ENCODE measurements around the gene MEGF9. TPM values are rescaled to one million over a fixed set of nuclear protein-coding genes. Genes with fewer than 3 reads are reported as not detected.

Gene MEGF9
- total RNA-seq, 1 donor from 2014 or later = 9.0 TPM

GRCh38 chr9:120757026-120757913, 43.0 kb upstream of the MEGF9 start:
- CTCF ChIA-PET = interaction anchor here (0.8 to 7.5 kb wide), 7 partner anchors 137 to 559 kb away, joined by 3 to 135 read pairs (median 13); no protein-coding TSS in a partner anchor
- TF ChIP-seq CTCF (IDR thresholded peaks at IDR 0.05) = no peak
- Mint-ChIP-seq H3K9me3 (no peaks in the 10 kb centered on the region), H3K36me3 (ENCODE audit: low read depth) (peaks cover 29% of the 10 kb centered on the region), H3K27me3 (no peaks in the 10 kb centered on the region), H3K4me1 (peaks cover 24% of the 10 kb centered on the region), H3K27ac (peak overlapping the region; percentile 73), H3K4me3 (no peak overlapping the region)
- POLR2A ChIA-PET = no interaction called here
- intact Hi-C loops (cut with micrococcal nuclease) = loop anchor here (1.0 to 5.0 kb wide), 5 partner anchors 36 to 740 kb away; partner anchors contain the start of genes FBXW2 and GGTA1
- DNase-seq (no peak), ATAC-seq (ENCODE audit: low read depth) (peak; percentile 31)

DNA sequence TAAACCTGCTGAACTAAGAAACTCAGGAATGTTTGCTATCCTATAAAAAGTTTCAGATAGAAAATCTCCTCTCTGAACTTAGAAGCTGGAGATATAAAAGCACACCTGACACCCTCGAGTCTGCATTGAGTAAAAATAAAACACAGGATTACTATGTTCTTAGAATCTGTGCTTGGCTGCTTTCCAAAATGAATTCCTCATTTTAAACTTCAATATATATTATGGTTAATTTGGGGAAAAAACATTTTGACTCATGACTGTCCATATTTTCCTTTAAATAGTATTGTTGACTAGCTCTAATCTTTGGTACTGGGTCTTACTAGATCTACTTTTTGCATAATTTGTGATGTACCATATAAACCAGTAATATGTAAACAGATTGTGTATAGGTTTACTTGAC, 42.3 kb upstream of the MEGF9 start:
- no peak for TF ChIP-seq CTCF (IDR thresholded peaks at IDR 0.05)
- no peak for DNase-seq
- ChIA-PET CTCF (interaction anchor here (0.8 to 7.5 kb wide), 18 partner anchors 11 to 647 kb away, joined by 3 to 135 read pairs (median 4); no protein-coding TSS in a partner anchor), POLR2A (interaction anchor here (1.2 kb wide), 1 partner anchor 315 kb away, joined by 3 read pairs; no protein-coding TSS in a partner anchor)
- Mint-ChIP-seq H3K9me3 (no peaks in the 10 kb centered on the region), H3K27ac (no peak overlapping the region), H3K36me3 (ENCODE audit: low read depth) (peaks cover 24% of the 10 kb centered on the region), H3K4me1 (peaks cover 24% of the 10 kb centered on the region), H3K4me3 (no peak overlapping the region), H3K27me3 (no peaks in the 10 kb centered on the region)
- intact Hi-C loops (cut with micrococcal nuclease) = loop anchor here (1.0 to 5.0 kb wide), 5 partner anchors 224 to 741 kb away; partner anchors contain the start of gene GGTA1
- ATAC-seq (ENCODE audit: low read depth) = no peak

DNA sequence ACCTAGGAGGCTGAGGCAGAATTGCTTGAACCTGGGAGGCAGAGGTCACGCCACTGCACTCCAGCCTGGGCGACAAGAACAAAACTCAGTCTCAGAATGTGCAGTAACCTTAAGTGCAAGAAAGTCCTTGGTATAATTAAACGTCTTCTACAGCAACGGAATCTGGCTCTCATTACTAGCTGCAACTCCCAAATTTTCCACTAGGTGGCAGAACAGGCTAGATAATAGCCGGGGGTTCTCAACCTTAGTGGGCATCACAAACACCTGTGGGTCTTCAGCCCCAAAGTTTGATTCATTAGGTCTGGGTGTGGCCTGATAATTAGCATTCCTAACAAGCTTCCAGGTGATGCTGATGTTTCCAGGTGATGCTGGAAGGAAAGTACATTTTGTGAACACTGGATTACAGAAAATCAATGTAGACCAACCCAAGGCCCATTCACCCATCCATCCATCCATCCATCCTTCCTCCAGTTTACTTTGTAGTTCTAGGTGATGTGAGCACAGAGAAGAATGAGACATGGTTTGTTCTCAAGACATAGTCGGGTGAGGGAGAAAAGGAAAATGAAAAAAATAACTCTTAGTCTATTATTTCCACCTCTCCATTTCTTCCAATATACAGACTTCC, 41.7 kb upstream of the MEGF9 start:
- Mint-ChIP-seq H3K27me3 (no peaks in the 10 kb centered on the region), H3K9me3 (no peaks in the 10 kb centered on the region), H3K27ac (no peak overlapping the region), H3K36me3 (ENCODE audit: low read depth) (peaks cover 18% of the 10 kb centered on the region), H3K4me1 (peaks cover 24% of the 10 kb centered on the region), H3K4me3 (no peak overlapping the region)
- intact Hi-C loops (cut with micrococcal nuclease) = loop anchor here (1.0 to 5.0 kb wide), 9 partner anchors 137 to 741 kb away; partner anchors contain the start of gene GGTA1
- CTCF ChIA-PET = interaction anchor here (0.6 to 7.5 kb wide), 26 partner anchors 10 to 648 kb away, joined by 3 to 135 read pairs (median 4); no protein-coding TSS in a partner anchor
- ATAC-seq (ENCODE audit: low read depth) (peak; percentile 85), DNase-seq (peak; percentile 26)
- POLR2A ChIA-PET = interaction anchor here (0.8 to 1.2 kb wide), 4 partner anchors 37 to 452 kb away, joined by 3 to 5 read pairs (median 3); partner anchors contain the start of gene FBXW2
- TF ChIP-seq CTCF (IDR thresholded peaks at IDR 0.05) = peak; percentile 71

DNA sequence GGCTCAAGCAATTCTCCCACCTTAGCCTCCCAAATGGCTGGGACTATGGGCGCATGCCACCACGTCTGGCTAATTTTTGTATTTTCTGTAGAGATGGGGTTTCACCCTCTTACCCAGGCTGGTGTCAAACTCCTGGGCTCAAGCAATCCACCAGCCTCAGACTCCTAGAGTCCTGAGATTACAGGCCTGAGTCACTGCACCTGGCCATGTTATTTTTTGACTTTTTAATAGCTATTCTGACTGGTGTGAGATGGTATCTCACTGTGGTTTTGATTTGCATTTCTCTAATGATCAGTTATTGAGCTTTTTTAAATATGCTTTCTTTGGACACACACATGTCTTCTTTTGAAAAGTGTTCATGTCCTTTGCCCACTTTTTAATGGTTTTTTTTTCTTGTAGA, 40.8 kb upstream of the MEGF9 start:
- peaks cover 24% of the 10 kb centered on the region for H3K4me1 Mint-ChIP-seq
- no peak for ATAC-seq (ENCODE audit: low read depth)
- H3K4me3 Mint-ChIP-seq = no peak overlapping the region
- POLR2A ChIA-PET = interaction anchor here (1.0 to 1.1 kb wide), 2 partner anchors 305 to 452 kb away, joined by 3 read pairs; no protein-coding TSS in a partner anchor
- TF ChIP-seq CTCF (IDR thresholded peaks at IDR 0.05) = no peak
- H3K27ac Mint-ChIP-seq = no peak overlapping the region
- CTCF ChIA-PET = interaction anchor here (0.6 to 7.5 kb wide), 16 partner anchors 9 to 645 kb away, joined by 3 to 135 read pairs (median 5); no protein-coding TSS in a partner anchor
- DNase-seq = no peak
- no peaks in the 10 kb centered on the region for H3K9me3 Mint-ChIP-seq
- H3K36me3 Mint-ChIP-seq (ENCODE audit: low read depth) = peaks cover 14% of the 10 kb centered on the region
- H3K27me3 Mint-ChIP-seq = no peaks in the 10 kb centered on the region
- intact Hi-C loops (cut with micrococcal nuclease) = loop anchor here (1.0 to 5.0 kb wide), 7 partner anchors 136 to 742 kb away; partner anchors contain the start of gene GGTA1

All from activated B cell treated with CpG ODN at 0.5 μM for 24 hours (primary cell).